Activated CD4-positive, alpha-beta T cell treated with anti-CD3 and anti-CD28 coated beads, Interleukin-2, Interleukin-6, amounts not matched to agents 100 ng/mL and 50 ng/mL, durations not matched to agents 16 hours and 8 hours (primary cell): Measurements from ENCODE around the gene NRXN2.
"Not testable (repeated sequence)": the region's sequence is repeated elsewhere in the genome, so short reads cannot be mapped to it uniquely, and the experiment has no call there.

Experiments
- DNase-seq: peaks from one replicate; pipeline ENCODE4 v3.0.0-alpha.2; 2020

Gene NRXN2

DNA sequence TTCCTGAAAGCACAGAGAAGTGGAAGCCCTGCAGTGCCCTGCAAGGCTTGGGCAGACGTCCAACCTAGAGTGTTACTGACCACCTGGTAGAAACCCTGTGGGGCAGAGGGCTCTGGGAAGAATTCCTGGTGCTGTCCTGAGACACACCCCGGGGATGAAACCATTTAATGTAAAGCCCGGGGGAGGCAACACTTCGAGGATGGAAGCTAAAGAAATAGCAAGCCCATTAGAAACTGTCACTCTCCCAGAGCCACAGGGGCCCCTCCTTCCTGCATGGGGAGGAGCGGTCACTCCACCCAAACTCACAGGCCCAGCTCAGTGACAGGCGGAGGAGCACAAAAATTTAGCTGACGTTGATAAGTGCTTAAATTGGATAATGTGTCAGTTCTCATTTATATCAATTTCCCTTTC, 57.6 kb downstream of the NRXN2 start:
- DNase-seq: no peak

DNA sequence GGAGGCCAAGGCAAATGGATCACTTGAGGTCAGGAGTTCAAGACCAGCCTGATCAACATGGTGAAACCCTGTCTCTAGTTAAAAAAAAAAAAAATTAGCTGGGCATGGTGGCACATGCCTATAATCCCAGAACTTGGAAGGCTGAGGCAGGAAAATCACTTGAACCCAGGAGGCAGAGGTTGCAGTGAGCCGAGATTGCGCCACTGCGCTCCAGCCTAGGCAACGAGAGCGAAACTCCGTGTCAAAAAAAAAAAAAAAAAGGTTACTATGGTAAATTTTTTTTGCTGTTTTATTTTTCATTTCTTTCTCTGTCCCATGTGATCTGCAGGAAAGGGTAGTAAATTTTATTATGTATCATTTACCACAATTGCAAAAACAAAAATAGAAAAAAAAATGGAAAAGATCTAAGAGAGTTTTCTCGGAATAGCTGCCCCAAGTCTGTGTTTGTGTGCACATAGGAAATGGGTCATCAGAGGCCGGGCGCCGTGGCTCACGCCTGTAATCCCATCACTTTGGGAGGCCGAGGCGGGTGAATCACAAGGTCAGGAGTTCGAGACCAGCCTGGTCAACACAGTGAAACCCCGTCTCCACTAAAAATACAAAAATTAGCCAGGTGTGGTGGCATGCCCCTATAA, 58.6 kb downstream of the NRXN2 start:
- DNase-seq: not testable (repeated sequence)

DNA sequence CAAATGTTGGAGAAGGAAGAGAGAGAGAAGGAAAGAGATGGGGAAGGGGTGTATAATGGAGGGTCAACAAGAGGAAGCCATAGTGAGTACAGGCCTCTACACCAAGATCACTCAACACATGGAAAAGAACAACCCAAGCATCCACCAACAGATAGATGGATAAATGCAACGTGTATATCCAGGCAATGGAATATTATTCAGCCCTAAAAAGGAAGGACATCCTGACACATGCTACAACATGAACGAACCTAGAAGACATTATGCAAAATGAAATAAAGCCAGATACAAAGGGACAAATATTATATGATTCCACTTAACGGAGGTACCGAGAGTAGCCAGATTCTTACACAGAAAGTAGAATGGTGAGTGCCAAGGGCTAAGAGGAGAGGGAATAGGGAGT, 59.3 kb downstream of the NRXN2 start:
- DNase-seq: no peak

DNA sequence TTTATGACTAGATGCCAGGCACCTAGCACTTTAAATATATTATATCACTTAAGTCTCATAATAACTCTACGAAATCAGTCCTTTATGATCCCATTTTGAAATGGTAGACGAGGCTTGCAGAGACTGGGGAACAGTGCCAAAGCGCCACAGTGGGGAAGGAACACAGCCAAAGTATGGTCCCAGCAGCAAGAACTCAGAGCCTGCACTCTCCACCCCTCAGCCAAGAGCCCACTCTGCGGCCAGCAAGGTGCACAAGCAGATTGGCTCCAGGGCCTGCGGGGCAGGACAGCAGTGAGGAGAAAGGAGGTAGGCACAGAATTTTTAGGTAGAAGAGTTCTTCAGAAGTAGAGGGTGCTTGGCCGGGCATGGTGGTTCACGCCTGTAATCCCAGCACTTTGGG, 61.4 kb downstream of the NRXN2 start:
- DNase-seq: no peak

DNA sequence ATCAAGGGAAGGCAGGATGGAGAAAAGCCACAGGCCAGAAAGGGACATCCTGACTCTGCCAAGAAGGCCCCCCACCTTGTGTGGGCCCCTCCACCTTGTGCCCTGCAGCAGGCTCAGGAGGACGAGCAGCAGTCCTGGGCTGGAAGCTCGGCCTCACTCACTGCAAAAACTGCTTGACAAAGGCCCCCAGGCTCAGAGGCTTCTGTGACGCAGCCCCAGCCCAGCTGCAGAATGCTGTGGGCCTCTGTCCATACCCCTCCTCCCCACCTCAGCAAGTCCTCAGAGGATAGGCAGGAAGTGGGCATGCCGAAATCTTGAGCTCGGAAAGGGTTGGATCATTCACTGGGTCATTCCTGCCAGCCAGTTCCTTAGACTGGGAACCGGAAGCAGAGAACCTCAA, 61.9 kb downstream of the NRXN2 start:
- no peak for DNase-seq

DNA sequence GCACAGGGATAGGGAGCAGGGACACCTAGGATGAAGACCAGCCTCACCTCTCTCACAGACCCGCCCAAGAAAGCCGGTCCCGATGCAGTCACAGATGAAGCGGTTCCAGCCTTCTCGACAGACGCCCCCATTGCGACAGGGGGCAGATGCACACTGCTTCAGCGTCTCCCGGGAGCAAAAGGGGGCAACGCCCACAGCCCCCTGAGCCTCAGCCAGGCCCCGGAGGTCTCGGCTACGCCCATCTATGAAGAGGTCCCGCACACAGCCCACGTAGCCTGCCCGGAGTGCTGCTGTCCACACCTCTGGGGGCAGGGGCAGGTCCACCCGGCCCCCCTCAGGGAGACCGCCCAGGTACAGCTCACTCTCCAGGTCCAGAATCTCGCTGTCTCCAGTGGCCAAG, 62.3 kb downstream of the NRXN2 start:
- DNase-seq: no peak

DNA sequence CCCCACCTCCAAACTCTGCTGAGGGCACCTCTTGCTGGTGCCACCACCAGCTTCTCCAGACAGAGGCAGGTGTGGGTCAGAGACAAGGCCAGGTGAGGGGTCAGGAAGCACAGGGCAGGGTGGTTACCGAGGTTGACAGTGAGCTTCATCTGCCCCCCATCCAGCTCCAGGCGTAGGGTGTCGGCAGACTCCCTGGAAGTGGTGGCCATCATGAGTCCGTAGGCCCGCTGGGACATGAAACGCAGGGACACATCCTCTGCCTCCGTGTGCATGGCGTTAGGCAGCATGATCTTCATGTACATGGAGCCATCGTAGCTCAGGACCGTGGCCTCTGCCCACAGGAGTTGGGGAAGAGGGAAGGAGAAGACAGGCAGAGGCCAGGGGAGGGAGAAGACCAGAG, 62.8 kb downstream of the NRXN2 start:
- DNase-seq: no peak

DNA sequence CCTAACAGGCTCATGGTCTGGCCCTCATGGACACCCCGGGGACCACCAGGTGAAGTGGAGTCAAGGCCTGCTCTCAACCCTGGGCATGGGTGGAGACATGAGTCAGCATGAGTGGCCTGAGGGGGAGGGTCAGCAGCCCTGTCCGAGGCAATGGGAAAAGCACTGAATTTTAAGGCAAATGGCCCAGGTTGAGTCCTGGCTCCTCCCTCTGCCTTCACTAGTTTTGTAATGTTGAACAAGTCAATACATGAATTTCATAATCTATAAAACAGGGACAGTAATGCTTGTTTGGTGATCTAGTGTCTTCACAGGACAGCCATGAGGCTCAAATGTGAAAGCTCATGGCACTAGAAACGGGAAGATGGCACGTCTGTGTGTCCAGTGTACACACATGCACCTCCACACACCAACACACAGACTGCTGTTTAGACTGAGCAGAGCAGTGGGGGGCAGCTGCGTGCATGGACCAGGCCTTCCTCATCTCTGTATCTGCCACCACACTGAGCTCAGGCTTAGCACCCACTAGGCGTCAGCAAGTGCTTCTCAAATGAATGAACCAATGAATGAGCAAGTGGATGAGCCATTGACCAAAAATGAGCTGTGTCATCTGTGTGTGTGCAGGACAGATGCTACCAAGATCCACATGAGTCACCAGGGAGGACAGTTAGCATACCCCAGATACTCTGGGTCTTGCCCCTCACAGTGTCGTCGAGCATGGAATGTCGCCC, 63.4 kb downstream of the NRXN2 start:
- no peak for DNase-seq

DNA sequence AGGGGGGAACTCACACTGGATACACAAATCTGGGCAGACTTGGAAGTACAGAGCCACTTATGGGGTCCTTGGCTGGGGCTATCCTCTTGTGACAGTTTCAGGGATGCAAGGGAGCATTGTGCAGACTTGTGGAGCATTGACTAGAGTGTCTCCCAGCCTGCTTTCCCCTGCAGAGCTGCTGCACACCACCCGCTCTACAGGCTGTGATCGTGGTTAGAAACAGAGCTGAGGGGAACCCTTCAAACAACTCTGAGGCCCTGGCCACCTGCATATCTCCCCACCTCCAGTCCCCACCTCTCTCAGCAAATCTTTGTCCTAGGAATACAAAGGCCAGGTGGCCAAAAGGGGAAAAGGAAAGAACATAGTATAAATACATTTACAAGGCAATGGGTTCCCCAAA, 64.7 kb downstream of the NRXN2 start:
- no peak for DNase-seq

DNA sequence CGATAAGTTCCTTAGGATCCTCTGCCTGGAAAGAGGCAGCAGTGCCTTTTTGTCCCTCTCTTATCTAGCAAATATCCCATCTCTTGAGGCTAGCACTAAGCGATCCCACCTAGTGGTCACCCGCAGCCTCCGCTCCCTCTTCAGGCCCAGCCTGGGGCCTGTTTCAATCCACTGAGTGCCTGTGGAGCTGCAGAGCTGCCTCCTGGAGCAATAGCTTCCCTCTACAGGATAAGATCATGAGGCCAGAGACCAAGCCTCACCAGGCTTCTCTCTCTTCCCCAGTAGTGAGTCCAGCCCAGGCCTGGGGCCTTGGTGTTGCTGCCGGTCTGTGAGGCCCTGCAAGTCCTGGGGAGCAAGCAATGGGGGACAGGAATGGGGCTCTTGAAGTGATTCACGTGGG, 66.1 kb downstream of the NRXN2 start:
- DNase-seq: no peak

DNA sequence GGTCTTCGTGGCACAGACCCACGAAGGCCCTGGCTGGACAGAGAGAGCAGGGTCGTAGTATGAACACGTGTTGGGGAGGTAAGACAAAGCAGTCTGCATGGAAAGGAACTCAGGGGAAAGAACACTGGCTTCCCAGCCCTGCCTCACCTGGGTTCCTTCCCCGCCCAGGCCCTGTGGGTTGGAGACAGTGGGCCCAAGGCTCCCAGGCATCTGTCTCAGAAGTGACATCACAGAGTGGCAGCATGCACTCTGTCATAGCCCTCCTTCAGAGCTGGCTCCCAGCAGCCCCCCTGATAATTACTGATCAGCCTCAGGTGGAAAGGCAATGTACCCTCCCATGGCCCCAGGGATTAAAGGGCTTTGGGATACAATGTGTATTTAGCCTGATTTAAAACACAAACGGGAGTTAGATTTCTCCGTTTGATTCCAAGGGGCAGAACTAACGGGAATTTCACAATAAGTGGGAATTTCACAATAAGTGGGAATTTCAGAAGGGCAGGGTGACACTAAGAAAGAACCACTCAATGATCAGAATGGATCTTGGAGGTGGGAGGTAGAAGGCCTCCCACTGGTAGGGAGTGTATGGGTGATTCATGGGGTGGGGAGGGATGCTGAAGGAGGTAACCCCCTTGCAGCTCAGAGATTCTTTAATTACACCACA, 66.9 kb downstream of the NRXN2 start:
- no peak for DNase-seq

DNA sequence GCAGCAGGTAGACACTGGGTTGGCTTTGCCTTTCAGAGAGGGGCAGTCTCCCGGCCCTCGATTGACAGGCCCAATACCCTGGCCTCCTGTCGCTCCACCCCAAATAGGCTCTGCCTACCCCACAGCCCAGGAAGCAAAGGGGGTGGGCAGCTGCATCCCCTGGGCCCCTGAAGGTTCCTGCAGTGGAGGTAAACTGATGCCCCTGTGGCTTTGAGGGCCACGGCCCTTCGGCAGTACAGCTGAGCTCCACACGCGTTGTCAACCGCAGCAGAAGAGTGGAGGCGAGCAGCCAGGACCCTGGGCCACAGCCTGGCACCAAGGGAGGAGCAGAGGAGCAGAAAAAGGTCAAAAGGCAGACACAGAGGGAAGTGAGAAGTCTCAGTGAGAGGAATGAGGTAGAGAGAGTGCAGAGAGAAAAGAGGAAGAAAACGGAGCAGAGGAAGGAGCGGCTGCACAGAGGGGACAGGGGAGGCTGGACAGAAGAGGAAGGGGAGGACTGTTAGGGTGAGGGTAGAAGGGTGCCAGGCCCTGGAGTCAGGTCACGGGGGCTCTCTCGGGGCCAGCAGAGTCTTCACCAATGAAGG, 67.9 kb downstream of the NRXN2 start:
- no peak for DNase-seq

DNA sequence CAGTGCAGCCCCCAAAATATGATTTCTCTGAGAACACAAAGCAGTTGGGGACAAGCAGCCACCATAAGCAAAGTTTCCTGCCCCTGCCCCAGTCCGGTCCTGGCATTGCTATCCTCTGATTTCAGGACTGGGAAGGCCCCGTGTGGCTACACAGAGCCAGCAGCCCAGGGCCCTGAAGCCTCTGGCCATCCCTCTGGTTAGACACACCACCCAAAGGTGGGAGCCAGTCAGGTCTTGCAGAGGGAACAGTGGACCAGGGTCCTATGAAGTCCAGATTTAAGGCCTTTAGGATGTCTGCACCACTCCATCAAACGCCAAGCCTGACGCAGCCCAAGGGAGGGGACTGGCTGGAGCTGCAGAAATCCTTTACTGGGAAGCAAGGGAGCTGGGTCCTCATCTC, 68.6 kb downstream of the NRXN2 start:
- no peak for DNase-seq

DNA sequence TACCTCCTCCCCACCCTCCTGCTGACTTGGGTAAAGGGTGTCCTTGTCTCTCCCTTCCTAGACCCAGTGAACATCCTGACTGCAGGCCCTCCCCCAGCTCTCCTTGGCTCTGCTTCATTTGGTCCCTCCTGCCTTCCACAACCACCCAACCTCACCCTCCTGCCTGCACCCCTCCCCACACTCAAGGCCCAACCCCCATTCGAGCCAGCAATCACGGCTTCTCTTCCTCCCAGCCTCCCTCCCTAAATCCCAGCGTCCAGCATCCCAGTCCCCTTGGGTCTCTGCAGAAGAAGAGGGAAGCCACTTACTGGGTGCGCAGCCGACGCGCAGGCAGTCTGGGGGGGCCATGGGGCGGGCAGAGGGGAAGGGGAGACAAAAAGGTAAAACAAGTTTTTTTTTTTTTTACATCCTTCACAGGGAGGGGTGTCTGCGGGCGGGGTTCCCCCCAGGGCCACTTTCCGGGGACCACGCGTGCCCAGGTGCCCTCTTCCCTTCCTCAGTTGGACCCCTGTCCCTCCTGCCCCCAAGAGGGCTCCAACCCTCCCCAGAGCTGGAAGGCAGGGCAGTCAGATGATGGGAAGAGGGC, 69.5 kb downstream of the NRXN2 start:
- no peak for DNase-seq

DNA sequence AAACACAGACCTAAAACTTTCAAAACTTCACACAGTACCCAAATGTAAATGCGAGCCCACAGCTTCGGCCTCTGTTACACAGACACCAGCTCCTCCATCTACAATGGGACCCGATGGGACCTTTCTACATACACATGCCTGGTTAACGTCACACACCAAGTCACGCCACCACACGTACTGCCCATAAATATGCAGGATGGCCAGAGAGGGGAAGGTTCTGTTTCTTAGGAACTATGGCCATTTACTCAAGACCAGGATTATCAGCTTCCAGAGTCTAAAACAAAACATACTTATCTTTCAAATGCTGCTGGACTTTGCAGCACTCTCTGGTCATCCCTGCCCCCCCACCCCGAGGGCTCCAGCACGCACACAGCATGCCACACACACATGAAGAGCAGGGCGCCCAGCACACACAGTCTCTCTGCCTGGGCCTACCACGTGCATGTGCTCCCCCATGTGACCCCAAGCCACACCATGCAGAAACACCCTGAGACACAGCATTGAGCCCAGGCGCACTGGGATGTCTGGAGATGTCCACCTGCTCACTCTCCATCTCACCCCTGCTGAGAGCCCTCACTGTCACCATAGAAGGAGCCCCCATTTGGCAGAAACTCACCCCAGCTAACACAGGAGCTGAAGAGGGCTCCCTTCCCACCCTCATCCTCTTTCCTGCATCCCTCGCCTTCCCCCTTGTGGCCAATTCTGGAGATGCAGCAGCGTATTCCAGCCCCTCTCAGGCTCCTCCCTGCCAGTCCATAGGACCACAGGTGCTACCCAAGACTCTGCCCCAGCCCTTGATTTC, 70.2 kb downstream of the NRXN2 start:
- DNase-seq: peak; percentile 80

DNA sequence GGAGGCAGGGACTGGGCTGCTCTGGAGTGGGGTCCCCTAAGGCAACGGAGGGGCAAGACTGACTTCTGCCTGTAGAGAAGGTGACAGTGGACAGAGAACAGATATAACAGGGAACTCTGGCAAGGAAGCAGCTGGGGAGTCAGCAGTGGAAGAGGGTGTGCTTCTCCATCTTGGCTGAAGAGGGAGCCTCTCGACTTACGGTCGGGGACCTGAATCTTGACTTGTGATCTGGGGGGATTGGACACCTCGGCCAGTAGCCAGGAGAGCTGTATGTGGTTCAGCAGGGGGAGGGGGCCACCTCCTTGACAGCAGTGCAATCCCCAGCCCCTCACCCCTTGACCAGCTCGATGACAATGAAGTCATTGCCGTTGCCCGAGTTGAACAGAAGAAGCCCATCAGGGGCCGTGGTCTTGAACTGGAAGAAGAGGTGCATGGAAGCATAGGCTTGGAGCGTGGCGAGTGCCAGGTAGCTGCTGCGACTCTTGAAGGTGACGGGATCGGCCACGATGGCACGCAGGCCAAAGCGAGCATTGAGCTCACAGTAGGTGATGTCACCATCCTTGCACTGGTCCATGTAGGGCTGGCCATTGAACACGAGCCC, 72.0 kb downstream of the NRXN2 start:
- DNase-seq: peak; percentile 19

DNA sequence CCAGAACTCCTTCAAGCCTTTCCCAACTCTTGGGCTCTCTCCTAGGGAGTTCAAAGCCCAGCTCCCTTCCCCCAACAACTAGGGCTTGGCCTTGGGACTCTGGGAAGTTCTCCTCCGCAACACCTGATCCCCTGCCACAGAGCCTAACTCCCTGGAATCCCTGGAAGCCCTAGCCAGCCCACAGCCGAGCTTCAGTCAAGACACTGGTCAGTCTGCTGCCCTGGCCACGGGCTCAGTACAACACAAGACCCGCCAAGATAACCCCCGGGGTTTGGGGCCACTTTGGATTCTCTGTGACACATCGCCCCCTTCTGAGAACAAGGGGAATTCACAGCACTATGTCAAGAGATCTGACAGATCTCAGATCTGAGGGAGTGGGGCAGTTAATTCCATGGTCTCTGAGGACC, 73.7 kb downstream of the NRXN2 start:
- peak; percentile 22 for DNase-seq

DNA sequence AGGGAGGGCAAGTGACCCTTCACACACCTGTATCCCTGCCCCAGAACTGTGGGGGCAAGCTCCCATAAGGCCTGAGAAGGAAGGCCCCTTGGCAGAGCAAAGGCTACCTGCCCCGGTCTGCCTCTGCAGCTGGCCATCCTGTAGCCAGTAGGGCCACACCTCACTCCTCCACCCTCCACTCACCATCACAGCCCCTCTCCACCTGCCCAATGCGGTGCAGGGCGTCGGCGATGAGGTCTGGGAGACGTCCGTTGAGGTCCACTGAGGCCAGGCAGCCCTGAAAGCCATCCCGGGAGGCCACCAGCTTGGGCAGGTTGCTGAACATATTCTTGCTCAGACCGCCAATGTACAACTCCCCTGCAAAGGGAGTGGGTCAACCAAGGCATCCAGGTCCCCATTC, 74.4 kb downstream of the NRXN2 start:
- DNase-seq: no peak

DNA sequence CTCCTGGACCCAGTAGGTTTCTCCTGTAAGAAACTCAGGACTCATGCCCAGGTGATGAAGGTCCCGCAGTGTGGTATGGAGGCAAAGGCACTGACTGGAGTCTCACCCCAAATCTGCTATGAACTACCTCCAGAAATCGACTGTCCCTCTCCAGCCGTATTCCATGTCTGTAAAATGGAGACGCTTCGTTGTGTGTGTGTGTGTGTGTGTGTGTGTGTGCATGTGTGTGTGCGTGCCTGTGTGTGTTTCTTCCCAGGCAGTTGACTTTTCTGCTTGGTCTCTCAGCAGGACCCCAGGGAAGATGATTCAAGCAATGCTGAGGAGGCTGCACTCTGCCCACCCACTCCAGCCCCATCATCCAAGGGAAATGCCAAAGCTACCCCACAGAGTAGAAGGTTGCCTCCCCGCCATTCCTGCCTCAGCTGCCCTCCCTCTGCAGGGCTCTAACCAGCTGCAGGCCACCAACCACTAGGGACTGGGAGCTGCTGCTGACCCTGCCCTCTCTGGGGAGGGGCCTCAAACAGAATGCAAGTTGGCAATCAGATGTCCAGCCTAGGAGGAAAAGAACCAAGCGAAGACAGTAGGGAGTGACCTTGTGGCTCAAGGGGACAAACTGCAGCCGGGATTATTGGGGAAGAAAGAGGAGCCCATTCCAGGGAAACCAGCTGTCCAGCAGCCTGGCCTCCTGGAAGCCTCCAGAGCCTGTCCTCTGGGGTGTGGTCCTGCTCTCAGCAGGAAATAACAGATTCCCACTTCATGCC, 75.8 kb downstream of the NRXN2 start:
- no peak for DNase-seq

DNA sequence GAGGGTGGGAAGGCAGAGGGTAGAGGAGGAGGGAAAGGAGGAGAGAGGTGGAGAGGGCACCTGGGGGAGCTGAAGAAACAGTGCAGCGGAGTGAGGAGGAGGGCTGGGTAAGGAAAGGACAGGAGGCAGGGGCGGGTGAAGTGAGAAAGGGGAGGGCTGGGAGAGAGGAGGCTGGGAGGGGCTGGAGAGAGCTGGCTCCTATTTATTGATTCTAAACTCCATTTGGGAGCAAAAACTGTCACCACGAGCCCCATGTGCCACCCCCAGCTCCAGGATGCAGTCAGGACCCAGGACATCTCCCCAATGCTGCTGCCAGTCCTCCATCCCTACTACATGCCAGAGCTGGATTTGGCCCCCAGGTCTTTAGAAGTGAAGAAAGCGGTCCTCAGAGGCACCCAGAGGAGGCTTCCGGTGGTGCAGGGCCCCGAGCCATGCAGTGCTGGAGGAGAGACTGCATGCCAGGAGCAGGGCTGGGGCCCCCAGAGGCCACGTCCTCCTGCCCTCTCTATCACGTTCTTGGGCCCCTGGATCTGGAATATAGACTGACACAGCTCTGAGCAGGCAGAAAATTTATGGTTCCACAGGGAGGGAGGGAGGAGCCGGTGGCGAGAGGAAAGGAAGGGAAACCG, 78.2 kb downstream of the NRXN2 start:
- no peak for DNase-seq
